Endothelial cell of umbilical vein (primary cell): ENCODE measurements around the gene LSM14B. TPM values are rescaled to one million over a fixed set of nuclear protein-coding genes. Genes with fewer than 3 reads are reported as not detected.

ENCODE experiments used
- BruUV-seq: library from RNA; stranded (reverse); fragments of 400-500 nt; replicated peaks from 2 replicates; lab custom pipeline; 2021; lab: Mats Ljungman, UMichigan
- CTCF ChIA-PET: fragments of 300-600, 350-600 bp; sonication (Branson Sonifier 250); formaldehyde crosslinking; loops from one replicate; lab custom pipeline; 2021; ENCODE audit warnings: antibody characterized with exemption, inconsistent platforms; lab: Charles Lee
- POLR2A ChIA-PET: fragments of 300-600, 350-600 bp; sonication (Branson Sonifier 250); formaldehyde crosslinking; loops from one replicate; lab custom pipeline; 2021; ENCODE audit warnings: antibody characterized with exemption, inconsistent platforms; lab: Charles Lee
- DNase-seq: peaks from one replicate; pipeline ENCODE4 v3.0.0-alpha.2; 2011; ENCODE audit warnings: low read depth, low spot score
- FAIRE-seq: peaks from 2 replicates; lab custom pipeline; 2011; peaks lifted over from hg19 to GRCh38; lab: Jason Lieb, UNC
- H2AFZ ChIP-seq: 2 replicates; pipeline ENCODE4 v1.6.0; 2012; ENCODE audit warnings: low read depth, low read length, control low read depth, inconsistent platforms
- H3K27ac ChIP-seq: 2 replicates; pipeline ENCODE4 v1.5.1; 2011; ENCODE audit warnings: low read depth, mild to moderate bottlenecking, control low read depth, low read length, moderate library complexity; ENCODE audit not compliant: insufficient read depth
- H3K27me3 ChIP-seq, 2 experiments: 2 replicates each; pipeline versions ENCODE4 v1.6.0 to v1.6.1; 2011; ENCODE audit warnings: low read length in 2 of 2, mixed read lengths in 1 of 2; ENCODE audit not compliant: control insufficient read depth in 2 of 2, insufficient read depth in 2 of 2
- H3K36me3 ChIP-seq, 2 experiments: 2 replicates in 1 of 2; 3 replicates in 1 of 2; pipeline ENCODE4 v1.5.1; 2011; ENCODE audit warnings: low read length in 2 of 2, mild to moderate bottlenecking in 1 of 2, moderate library complexity in 1 of 2; ENCODE audit not compliant: control insufficient read depth in 2 of 2, insufficient read depth in 2 of 2; ENCODE audit errors: extremely low read depth in 1 of 2
- H3K4me1 ChIP-seq: 3 replicates; pipeline ENCODE4 v1.5.1; 2011; ENCODE audit warnings: mild to moderate bottlenecking, low read length; ENCODE audit not compliant: control insufficient read depth, insufficient read depth; ENCODE audit errors: extremely low read depth
- H3K4me2 ChIP-seq: 2 replicates; pipeline ENCODE4 v1.6.1; 2011; ENCODE audit warnings: low read length, control low read depth, mixed read lengths; ENCODE audit not compliant: insufficient read depth
- H3K4me3 ChIP-seq, 3 experiments: fragments of 200-600 bp in 1 of 3; sonication (generic), shearing (Covaris generic) in 1 of 3; replicated peaks in 1 of 3; 2 replicates each; pipeline ENCODE4 v1.5.1; 2011 to 2016; ENCODE audit warnings: control low read depth in 3 of 3, low read length in 3 of 3, mild to moderate bottlenecking in 2 of 3, inconsistent platforms in 1 of 3, low read depth in 1 of 3, moderate library complexity in 1 of 3; ENCODE audit not compliant: insufficient read depth in 1 of 3
- H3K79me2 ChIP-seq: 2 replicates; pipeline ENCODE4 v1.6.0; 2012; ENCODE audit warnings: low read length, inconsistent platforms; ENCODE audit not compliant: control insufficient read depth, insufficient read depth
- H3K9ac ChIP-seq: replicated peaks from 2 replicates; pipeline ENCODE3; 2011; ENCODE audit warnings: low read length, control low read depth; ENCODE audit not compliant: insufficient read depth; ENCODE audit errors: extremely low read depth
- H3K9me1 ChIP-seq: replicated peaks from 3 replicates; pipeline ENCODE4 v1.6.0; 2011; ENCODE audit warnings: mild to moderate bottlenecking, low read length; ENCODE audit not compliant: control insufficient read depth, insufficient read depth; ENCODE audit errors: extremely low read depth
- H3K9me3 ChIP-seq: replicated peaks from 2 replicates; pipeline ENCODE4 v1.5.1; 2012; ENCODE audit warnings: low read length, inconsistent platforms; ENCODE audit not compliant: control insufficient read depth, insufficient read depth
- H4K20me1 ChIP-seq: replicated peaks from 2 replicates; pipeline ENCODE3; 2011; ENCODE audit warnings: mild to moderate bottlenecking, low read length; ENCODE audit not compliant: control insufficient read depth, insufficient read depth; ENCODE audit errors: extremely low read depth
- CTCF ChIP-seq, 2 donors: IDR thresholded peaks; 1 replicate in 1 of 2; 2 replicates in 1 of 2; pipeline ENCODE4 v1.5.1; 2011; ENCODE audit warnings: low read length in 2 of 2, mild to moderate bottlenecking in 2 of 2, moderate library complexity in 2 of 2, control low read depth in 1 of 2, inconsistent platforms in 1 of 2, low read depth in 1 of 2; ENCODE audit not compliant: insufficient read depth in 1 of 2; ENCODE audit errors: extremely low read depth in 1 of 2
- EZH2 ChIP-seq: IDR thresholded peaks from 2 replicates; pipeline ENCODE4 v1.6.1; 2012; ENCODE audit warnings: borderline replicate concordance, low read depth, mild to moderate bottlenecking, moderate library complexity, low read length, inconsistent platforms; ENCODE audit not compliant: severe bottlenecking
- FOS ChIP-seq: IDR thresholded peaks from 2 replicates; pipeline ENCODE4 v1.6.1; 2011; ENCODE audit warnings: mild to moderate bottlenecking, low read length, moderate library complexity, borderline replicate concordance; ENCODE audit not compliant: insufficient read depth
- GATA2 ChIP-seq: IDR thresholded peaks from 2 replicates; pipeline ENCODE4 v1.7.0; 2011; ENCODE audit warnings: low read depth, mild to moderate bottlenecking, moderate library complexity, mixed read lengths, low read length; ENCODE audit not compliant: insufficient read length, insufficient read depth
- JUN ChIP-seq: IDR thresholded peaks from 2 replicates; pipeline ENCODE4 v1.6.1; 2011; ENCODE audit warnings: borderline replicate concordance, low read depth; ENCODE audit not compliant: insufficient read length, insufficient read depth
- MAX ChIP-seq: IDR thresholded peaks from 2 replicates; pipeline ENCODE4 v1.6.1; 2011; ENCODE audit not compliant: insufficient read depth, insufficient read length
- MYC ChIP-seq: IDR thresholded peaks from one replicate; pipeline ENCODE4 v1.6.1; 2011; ENCODE audit warnings: mild to moderate bottlenecking, low read depth, low read length
- POLR2A ChIP-seq: IDR thresholded peaks from 2 replicates; pipeline ENCODE4 v1.6.1; 2012; ENCODE audit warnings: low read depth, mild to moderate bottlenecking, control low read depth, low read length
- POLR2AphosphoS5 ChIP-seq: IDR thresholded peaks from 2 replicates; pipeline ENCODE4 v1.6.1; 2012; ENCODE audit warnings: low read depth, mild to moderate bottlenecking, control low read depth, low read length, moderate library complexity; ENCODE audit not compliant: insufficient read depth
- dilution Hi-C: fragments of 300-500 bp; cut with MboI; formaldehyde crosslinking; loops from one replicate; pipeline ENCODE4 v1.15.0; 2019; ENCODE audit warnings: low sequenced_read_pairs; ENCODE audit not compliant: extremely low pct_ligation_motif_present
- intact Hi-C: fragments of 100-400 bp; cut with micrococcal nuclease; formaldehyde crosslinking; loops from one replicate; pipeline ENCODE4 v1.10.0; 2022
- polyA plus RNA-seq, 4 experiments: library from polyadenylated mRNA; depleted of rRNA in 3 of 4; stranded (reverse) in 3 of 4; unstranded in 1 of 4; fragments of >200 nt; gene quantifications; 2 replicates each; pipeline versions ENCODE4 v1.2.1 to v1.2.3, GENCODE V29; 2011 to 2012; ENCODE audit warnings: missing spikeins in 1 of 4
- total RNA-seq: library from RNA; stranded (reverse); gene quantifications from 2 replicates; pipeline ENCODE4 v1.2.3, GENCODE V29; 2021

Gene LSM14B
- total and polyA plus RNA-seq, 2 donors (not counting 3 experiments of a cell fraction or from before 2014, with no cell fraction given) = 32.5 to 34.0 TPM

- H3K79me2 ChIP-seq = peaks cover 83% of the 10 kb centered on the region
- dilution Hi-C loops (no loop called here), intact Hi-C loops (no loop called here)
- H2AFZ ChIP-seq = no peak overlapping the region
- H4K20me1 ChIP-seq = no peaks in the 10 kb centered on the region
- DNase-seq = no peak
- CTCF ChIA-PET = interaction anchor here (0.6 kb wide), 1 partner anchor 13 kb away, joined by 4 read pairs; no protein-coding TSS in a partner anchor
- H3K4me2 ChIP-seq = no peak overlapping the region
- H3K9me3 ChIP-seq = no peaks in the 10 kb centered on the region
- no peak for FAIRE-seq
- BruUV-seq = no TSS peak
- no peaks in the 10 kb centered on the region for H3K4me1 ChIP-seq
- H3K36me3 ChIP-seq = peaks cover 0 to 8% of the 10 kb centered on the region in 2 experiments
- no peaks in the 10 kb centered on the region for H3K27me3 ChIP-seq
- no peak overlapping the region for H3K27ac ChIP-seq
- H3K4me3 ChIP-seq = no peak overlapping the region
- POLR2A ChIA-PET = no interaction called here
- no peaks in the 10 kb centered on the region for H3K9me1 ChIP-seq
- TF ChIP-seq GATA2 (no peak), POLR2A (no peak), EZH2 (no peak), FOS (no peak), JUN (no peak), POLR2AphosphoS5 (no peak), MYC (no peak), CTCF (IDR thresholded peaks at IDR 0.05; ENCODE audit: extremely low read depth in 1 of 2, insufficient read depth in 1 of 2, low read depth in 1 of 2, low read length in 2 of 2) (no peak), MAX (no peak)
- no peak overlapping the region for H3K9ac ChIP-seq
Measured at GRCh38 chr20:62151225-62151624, 28.9 kb downstream of the LSM14B start.
